Endothelial cell of umbilical vein (primary cell): ENCODE data around the gene ETFBKMT. TPM values are rescaled to one million over a fixed set of nuclear protein-coding genes. Genes with fewer than 3 reads are reported as not detected.

Experiments
- Bru-seq: library from RNA; stranded (reverse); fragments of 400-500 nt; gene quantifications from one replicate; lab custom pipeline; 2021; lab: Mats Ljungman, UMichigan
- BruChase-seq, 2 experiments: library from RNA; stranded (reverse); fragments of 400-500 nt; gene quantifications; one replicate each; lab custom pipeline; 2021; lab: Mats Ljungman, UMichigan
- BruUV-seq: library from RNA; stranded (reverse); fragments of 400-500 nt; replicated peaks from 2 replicates; lab custom pipeline; 2021; lab: Mats Ljungman, UMichigan
- CTCF ChIA-PET: fragments of 300-600, 350-600 bp; sonication (Branson Sonifier 250); formaldehyde crosslinking; loops from one replicate; lab custom pipeline; 2021; ENCODE audit warnings: antibody characterized with exemption, inconsistent platforms; lab: Charles Lee
- POLR2A ChIA-PET: fragments of 300-600, 350-600 bp; sonication (Branson Sonifier 250); formaldehyde crosslinking; loops from one replicate; lab custom pipeline; 2021; ENCODE audit warnings: antibody characterized with exemption, inconsistent platforms; lab: Charles Lee
- DNase-seq: peaks from one replicate; pipeline ENCODE4 v3.0.0-alpha.2; 2011; ENCODE audit warnings: low read depth, low spot score
- FAIRE-seq: peaks from 2 replicates; lab custom pipeline; 2011; peaks lifted over from hg19 to GRCh38; lab: Jason Lieb, UNC
- H2AFZ ChIP-seq: 2 replicates; pipeline ENCODE4 v1.6.0; 2012; ENCODE audit warnings: low read depth, low read length, control low read depth, inconsistent platforms
- H3K27ac ChIP-seq: 2 replicates; pipeline ENCODE4 v1.5.1; 2011; ENCODE audit warnings: low read depth, mild to moderate bottlenecking, control low read depth, low read length, moderate library complexity; ENCODE audit not compliant: insufficient read depth
- H3K27me3 ChIP-seq, 2 experiments: 2 replicates each; pipeline versions ENCODE4 v1.6.0 to v1.6.1; 2011; ENCODE audit warnings: low read length in 2 of 2, mixed read lengths in 1 of 2; ENCODE audit not compliant: control insufficient read depth in 2 of 2, insufficient read depth in 2 of 2
- H3K36me3 ChIP-seq, 2 experiments: 2 replicates in 1 of 2; 3 replicates in 1 of 2; pipeline ENCODE4 v1.5.1; 2011; ENCODE audit warnings: low read length in 2 of 2, mild to moderate bottlenecking in 1 of 2, moderate library complexity in 1 of 2; ENCODE audit not compliant: control insufficient read depth in 2 of 2, insufficient read depth in 2 of 2; ENCODE audit errors: extremely low read depth in 1 of 2
- H3K4me1 ChIP-seq: 3 replicates; pipeline ENCODE4 v1.5.1; 2011; ENCODE audit warnings: mild to moderate bottlenecking, low read length; ENCODE audit not compliant: control insufficient read depth, insufficient read depth; ENCODE audit errors: extremely low read depth
- H3K4me2 ChIP-seq: 2 replicates; pipeline ENCODE4 v1.6.1; 2011; ENCODE audit warnings: low read length, control low read depth, mixed read lengths; ENCODE audit not compliant: insufficient read depth
- H3K4me3 ChIP-seq, 3 experiments: fragments of 200-600 bp in 1 of 3; sonication (generic), shearing (Covaris generic) in 1 of 3; replicated peaks in 1 of 3; 2 replicates each; pipeline ENCODE4 v1.5.1; 2011 to 2016; ENCODE audit warnings: control low read depth in 3 of 3, low read length in 3 of 3, mild to moderate bottlenecking in 2 of 3, inconsistent platforms in 1 of 3, low read depth in 1 of 3, moderate library complexity in 1 of 3; ENCODE audit not compliant: insufficient read depth in 1 of 3
- H3K79me2 ChIP-seq: 2 replicates; pipeline ENCODE4 v1.6.0; 2012; ENCODE audit warnings: low read length, inconsistent platforms; ENCODE audit not compliant: control insufficient read depth, insufficient read depth
- H3K9ac ChIP-seq: replicated peaks from 2 replicates; pipeline ENCODE3; 2011; ENCODE audit warnings: low read length, control low read depth; ENCODE audit not compliant: insufficient read depth; ENCODE audit errors: extremely low read depth
- H3K9me1 ChIP-seq: replicated peaks from 3 replicates; pipeline ENCODE4 v1.6.0; 2011; ENCODE audit warnings: mild to moderate bottlenecking, low read length; ENCODE audit not compliant: control insufficient read depth, insufficient read depth; ENCODE audit errors: extremely low read depth
- H3K9me3 ChIP-seq: replicated peaks from 2 replicates; pipeline ENCODE4 v1.5.1; 2012; ENCODE audit warnings: low read length, inconsistent platforms; ENCODE audit not compliant: control insufficient read depth, insufficient read depth
- H4K20me1 ChIP-seq: replicated peaks from 2 replicates; pipeline ENCODE3; 2011; ENCODE audit warnings: mild to moderate bottlenecking, low read length; ENCODE audit not compliant: control insufficient read depth, insufficient read depth; ENCODE audit errors: extremely low read depth
- CTCF ChIP-seq, 2 donors: IDR thresholded peaks; 1 replicate in 1 of 2; 2 replicates in 1 of 2; pipeline ENCODE4 v1.5.1; 2011; ENCODE audit warnings: low read length in 2 of 2, mild to moderate bottlenecking in 2 of 2, moderate library complexity in 2 of 2, control low read depth in 1 of 2, inconsistent platforms in 1 of 2, low read depth in 1 of 2; ENCODE audit not compliant: insufficient read depth in 1 of 2; ENCODE audit errors: extremely low read depth in 1 of 2
- EZH2 ChIP-seq: IDR thresholded peaks from 2 replicates; pipeline ENCODE4 v1.6.1; 2012; ENCODE audit warnings: borderline replicate concordance, low read depth, mild to moderate bottlenecking, moderate library complexity, low read length, inconsistent platforms; ENCODE audit not compliant: severe bottlenecking
- FOS ChIP-seq: IDR thresholded peaks from 2 replicates; pipeline ENCODE4 v1.6.1; 2011; ENCODE audit warnings: mild to moderate bottlenecking, low read length, moderate library complexity, borderline replicate concordance; ENCODE audit not compliant: insufficient read depth
- GATA2 ChIP-seq: IDR thresholded peaks from 2 replicates; pipeline ENCODE4 v1.7.0; 2011; ENCODE audit warnings: low read depth, mild to moderate bottlenecking, moderate library complexity, mixed read lengths, low read length; ENCODE audit not compliant: insufficient read length, insufficient read depth
- JUN ChIP-seq: IDR thresholded peaks from 2 replicates; pipeline ENCODE4 v1.6.1; 2011; ENCODE audit warnings: borderline replicate concordance, low read depth; ENCODE audit not compliant: insufficient read length, insufficient read depth
- MAX ChIP-seq: IDR thresholded peaks from 2 replicates; pipeline ENCODE4 v1.6.1; 2011; ENCODE audit not compliant: insufficient read depth, insufficient read length
- MYC ChIP-seq: IDR thresholded peaks from one replicate; pipeline ENCODE4 v1.6.1; 2011; ENCODE audit warnings: mild to moderate bottlenecking, low read depth, low read length
- POLR2A ChIP-seq: IDR thresholded peaks from 2 replicates; pipeline ENCODE4 v1.6.1; 2012; ENCODE audit warnings: low read depth, mild to moderate bottlenecking, control low read depth, low read length
- POLR2AphosphoS5 ChIP-seq: IDR thresholded peaks from 2 replicates; pipeline ENCODE4 v1.6.1; 2012; ENCODE audit warnings: low read depth, mild to moderate bottlenecking, control low read depth, low read length, moderate library complexity; ENCODE audit not compliant: insufficient read depth
- dilution Hi-C: fragments of 300-500 bp; cut with MboI; formaldehyde crosslinking; loops from one replicate; pipeline ENCODE4 v1.15.0; 2019; ENCODE audit warnings: low sequenced_read_pairs; ENCODE audit not compliant: extremely low pct_ligation_motif_present
- intact Hi-C: fragments of 100-400 bp; cut with micrococcal nuclease; formaldehyde crosslinking; loops from one replicate; pipeline ENCODE4 v1.10.0; 2022
- long read RNA-seq: library from polyadenylated mRNA; stranded (forward); transcript quantifications from one replicate; pipeline ENCODE4 v2.0.0, GENCODE V29; 2021
- polyA minus RNA-seq, 3 experiments: library from RNA; depleted of rRNA, polyadenylated mRNA; stranded (reverse); fragments of >200 nt; gene quantifications; 1 replicate in 1 of 3; 2 replicates in 2 of 3; pipeline ENCODE4 v1.2.3, GENCODE V29; 2011
- polyA plus RNA-seq, 4 experiments: library from polyadenylated mRNA; depleted of rRNA in 3 of 4; stranded (reverse) in 3 of 4; unstranded in 1 of 4; fragments of >200 nt; gene quantifications; 2 replicates each; pipeline versions ENCODE4 v1.2.1 to v1.2.3, GENCODE V29; 2011 to 2012; ENCODE audit warnings: missing spikeins in 1 of 4
- total RNA-seq: library from RNA; stranded (reverse); gene quantifications from 2 replicates; pipeline ENCODE4 v1.2.3, GENCODE V29; 2021

The ETFBKMT gene
- total RNA-seq (2.4 and 3.1 TPM in 2 replicates), polyA plus RNA-seq (1.2 and 1.4 TPM in 2 replicates), polyA minus RNA-seq (2.3 and 2.5 TPM in 2 replicates), Bru-seq, nascent RNA (percentile 37 among the genes with signal in this experiment), BruChase-seq, experiment 1, labeled RNA remaining after a 6-hour chase (percentile 35 among the genes with signal in this experiment), BruChase-seq, experiment 2, labeled RNA remaining after a 2-hour chase (percentile 36 among the genes with signal in this experiment)
- polyA plus RNA-seq (2011; cell fraction: cytosol; rRNA removed): 1.4 and 1.6 TPM in 2 replicates
- 0.99 and 1.5 TPM in 2 replicates for polyA plus RNA-seq (2011; cell fraction: nucleus; rRNA removed)
- polyA plus RNA-seq (2012): 1.9 and 2.4 TPM in 2 replicates
- polyA minus RNA-seq (2011; cell fraction: cytosol; rRNA and poly(A)+ RNA removed): not detected
- 0.72 and 1.2 TPM in 2 replicates for polyA minus RNA-seq (2011; cell fraction: nucleus; rRNA and poly(A)+ RNA removed)
- long read RNA-seq, full-length matches to known transcripts: 3 of 3 reads
- long read RNA-seq, partial matches to known transcripts: 0 of 3 reads
- long read RNA-seq, other reads (novel, unspliced or antisense): 0 of 3 reads

DNA sequence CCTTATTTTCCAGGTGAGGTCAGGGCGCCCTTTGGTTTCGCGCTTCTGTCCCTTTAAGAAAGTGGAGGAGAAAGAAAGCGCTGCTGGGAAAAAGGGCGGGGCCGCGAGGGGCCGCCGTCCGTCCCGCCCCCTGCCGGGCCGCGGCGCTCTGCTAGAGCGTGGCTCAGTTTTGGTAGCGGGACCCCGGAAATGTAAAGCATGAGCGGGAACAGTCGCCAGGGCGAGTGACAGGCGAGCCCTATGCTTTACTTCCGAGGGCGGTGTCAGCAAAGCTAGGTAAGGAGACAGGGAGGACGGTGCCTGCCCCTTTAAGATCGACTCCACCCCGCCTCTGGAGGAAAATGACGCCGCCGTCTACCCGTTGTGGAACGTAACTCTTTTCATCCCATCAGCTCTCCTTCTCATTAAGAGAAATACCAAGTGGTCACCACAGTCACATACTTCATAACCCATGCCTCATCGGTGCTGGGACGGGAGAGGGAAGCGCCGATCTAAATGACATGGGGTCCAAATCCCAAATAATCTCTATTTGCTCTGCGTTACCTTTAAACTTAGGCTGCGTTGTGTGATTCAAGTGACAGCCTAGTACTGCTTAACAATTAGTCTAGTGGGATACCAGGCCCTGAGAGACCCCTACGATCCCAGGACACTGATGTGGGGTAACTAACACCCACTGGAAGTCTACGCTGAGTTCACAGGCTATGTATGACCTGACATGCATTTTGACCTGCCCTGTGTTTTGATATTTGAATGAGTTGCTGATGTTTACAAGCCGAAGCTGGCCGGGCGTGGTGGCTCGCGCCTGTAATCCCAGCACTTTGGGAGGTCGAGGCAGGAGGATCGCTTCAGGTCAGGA, at the start of gene ETFBKMT:
ETFBKMT (plus strand) TSS at position 602 of the 856 bp plus-strand sequence. CDS start 2,266 bp downstream, outside the sequence.
- H3K27me3 ChIP-seq: no peaks in the 10 kb centered on the region
- no peaks in the 10 kb centered on the region for H3K9me3 ChIP-seq
- H3K9ac ChIP-seq: peak within 1 kb of the TSS; percentile 97
- FAIRE-seq: peak; percentile 82
- H3K79me2 ChIP-seq: no peaks in the 10 kb centered on the region
- ChIA-PET POLR2A (interaction anchor here (0.6 to 1.4 kb wide), 4 partner anchors 73 to 745 kb away, joined by 3 to 4 read pairs (median 4); no protein-coding TSS in a partner anchor), CTCF (interaction anchor here (0.6 to 4.9 kb wide), 5 partner anchors 43 to 653 kb away, joined by 3 to 19 read pairs (median 3); no protein-coding TSS in a partner anchor)
- TSS peak; percentile 93 for BruUV-seq
- dilution Hi-C loops (no loop called here), intact Hi-C loops (loop anchor here (1.0 to 10.0 kb wide), 5 partner anchors 301 to 1015 kb away; partner anchors contain the start of genes BICD1 and DNM1L)
- H3K36me3 ChIP-seq: no peaks in the 10 kb centered on the region
- TF ChIP-seq MYC: no peak
- no peak for TF ChIP-seq MAX
- TF ChIP-seq POLR2A: peak; percentile 86
- TF ChIP-seq FOS: no peak
- TF ChIP-seq JUN: no peak
- peak; percentile 70 for TF ChIP-seq POLR2AphosphoS5
- TF ChIP-seq GATA2: no peak
- no peak for TF ChIP-seq EZH2
- peak; percentile 30 to 38 for TF ChIP-seq CTCF (IDR thresholded peaks at IDR 0.05; ENCODE audit: extremely low read depth in 1 of 2, insufficient read depth in 1 of 2, low read depth in 1 of 2, low read length in 2 of 2)
- H3K4me3 ChIP-seq: peak within 1 kb of the TSS; percentile 75 to 87 (median 81)
- peaks cover 4% of the 10 kb centered on the region for H3K4me1 ChIP-seq
- peak; percentile 89 for DNase-seq
- H3K27ac ChIP-seq: peak within 1 kb of the TSS; percentile 87
- H4K20me1 ChIP-seq: no peaks in the 10 kb centered on the region
- peak within 1 kb of the TSS; percentile 92 for H3K4me2 ChIP-seq
- peak within 1 kb of the TSS; percentile 83 for H2AFZ ChIP-seq
- no peaks in the 10 kb centered on the region for H3K9me1 ChIP-seq
